ENCODE measurements around the gene TRMT10B.

GRCh38 chr9:37790096-37790495 is 36.5 kb downstream of the TRMT10B start:
- TF ChIP-seq CTCF (conservative IDR thresholded peaks at IDR 0.05; ENCODE audit: low read length) (no peak), EZH2phosphoT487 (IDR thresholded peaks at IDR 0.05; ENCODE audit: borderline replicate concordance, low read depth, low read length) (no peak)

Measured in OCI-LY7 (cell line).